A673 (cell line): ENCODE data around the gene CDC37. TPM values are rescaled to one million over a fixed set of nuclear protein-coding genes. Genes with fewer than 3 reads are reported as not detected.

Experiments used
- BruUV-seq: library from RNA; stranded (reverse); fragments of 400-500 nt; replicated peaks from 2 replicates; lab custom pipeline; 2021; lab: Mats Ljungman, UMichigan
- CTCF ChIA-PET: fragments of 300-600 bp; sonication (Branson Sonifier 250); formaldehyde crosslinking; loops from one replicate; lab custom pipeline; 2022; ENCODE audit warnings: antibody characterized with exemption; lab: Charles Lee
- POLR2A ChIA-PET: fragments of 300-600 bp; sonication (Branson Sonifier 250); formaldehyde crosslinking; loops from one replicate; lab custom pipeline; 2022; ENCODE audit warnings: antibody characterized with exemption; ENCODE audit not compliant: low non-redundant PET; lab: Charles Lee
- DNase-seq: peaks from one replicate; pipeline ENCODE4 v3.0.0-alpha.2; 2015; ENCODE audit warnings: low spot score
- H3K27ac ChIP-seq: fragments of 200-600 bp; sonication (generic); 2 replicates; pipeline ENCODE4 v1.5.1; 2016; ENCODE audit warnings: mixed run types, low read depth, mild to moderate bottlenecking, mixed read lengths, antibody characterized with exemption, low read length; ENCODE audit not compliant: poor library complexity, severe bottlenecking
- H3K27me3 ChIP-seq: fragments of 200-600 bp; sonication (generic); replicated peaks from 2 replicates; pipeline ENCODE4 v1.6.1; 2017; ENCODE audit warnings: mixed run types, low read depth, mild to moderate bottlenecking, mixed read lengths, antibody characterized with exemption, low read length; ENCODE audit not compliant: insufficient read depth, poor library complexity
- H3K36me3 ChIP-seq: fragments of 200-600 bp; sonication (generic); 2 replicates; pipeline ENCODE4 v1.6.1; 2016; ENCODE audit warnings: mixed run types, mild to moderate bottlenecking, mixed read lengths, antibody characterized with exemption, low read length; ENCODE audit not compliant: insufficient read depth, poor library complexity, severe bottlenecking
- H3K4me1 ChIP-seq: fragments of 200-600 bp; sonication (generic); 2 replicates; pipeline ENCODE4 v1.6.1; 2017; ENCODE audit warnings: mixed run types, mild to moderate bottlenecking, mixed read lengths, antibody characterized with exemption, low read length; ENCODE audit not compliant: insufficient read depth, poor library complexity, severe bottlenecking
- H3K4me3 ChIP-seq: fragments of 200-600 bp; sonication (generic); 2 replicates; pipeline ENCODE4 v1.5.1; 2016; ENCODE audit warnings: low read depth, mixed run types, mild to moderate bottlenecking, mixed read lengths, low read length; ENCODE audit not compliant: poor library complexity, severe bottlenecking
- H3K9me3 ChIP-seq: fragments of 200-600 bp; sonication (generic); 2 replicates; pipeline ENCODE4 v1.6.1; 2016; ENCODE audit warnings: mixed run types, low read depth, mild to moderate bottlenecking, mixed read lengths, antibody characterized with exemption, low read length; ENCODE audit not compliant: poor library complexity, severe bottlenecking
- CTCF ChIP-seq: fragments of 300-800, 200-600 bp; sonication (generic); conservative IDR thresholded peaks from 2 replicates; pipeline ENCODE4 v1.5.1; 2017; ENCODE audit warnings: low read depth, mild to moderate bottlenecking, antibody characterized with exemption, low read length, moderate library complexity, mixed read lengths
- EZH2 ChIP-seq: fragments of 200-600 bp; sonication (generic); IDR thresholded peaks from 2 replicates; pipeline ENCODE4 v1.6.1; 2017; ENCODE audit warnings: borderline replicate concordance, low read depth, mild to moderate bottlenecking, mixed read lengths, antibody characterized with exemption, low read length; ENCODE audit not compliant: poor library complexity, severe bottlenecking
- intact Hi-C: fragments of 100-400 bp; cut with micrococcal nuclease; formaldehyde crosslinking; loops from one replicate; pipeline ENCODE4 v1.10.0; 2022; ENCODE audit not compliant: unreplicated experiment
- total RNA-seq: library from RNA; stranded (reverse); gene quantifications from 2 replicates; pipeline ENCODE4 v1.2.3, GENCODE V29; 2021

The CDC37 gene
- total RNA-seq, 1 experiment from 2014 or later, result 288 TPM

- CTCF ChIA-PET, result interaction anchor here (0.6 to 0.8 kb wide), 4 partner anchors 11 to 261 kb away, joined by 3 to 5 read pairs (median 3); no protein-coding TSS in a partner anchor
- H3K27ac ChIP-seq, result peak within 1 kb of the TSS; percentile 89
- POLR2A ChIA-PET, result interaction anchor here (0.6 kb wide), 1 partner anchor 131 kb away, joined by 4 read pairs; the partner anchor contains the start of gene ICAM5
- H3K4me3 ChIP-seq, result peak within 1 kb of the TSS; percentile 83
- no peaks in the 10 kb centered on the region for H3K9me3 ChIP-seq
- H3K27me3 ChIP-seq, result no peaks in the 10 kb centered on the region
- BruUV-seq, result no TSS peak
- H3K36me3 ChIP-seq, result no peaks in the 10 kb centered on the region
- TF ChIP-seq EZH2 (no peak), CTCF (peak; percentile 83)
- H3K4me1 ChIP-seq, result peaks cover 40% of the 10 kb centered on the region
- intact Hi-C loops, result no loop called here
- peak; percentile 89 for DNase-seq
Observed at GRCh38 chr19:10420444-10421239, 17.3 kb upstream of the CDC37 start, which contains the start of gene PDE4A. PDE4A (plus strand) TSS chr19:10420538; CDS start chr19:10420765, 227 bp downstream.

GRCh38 chr19:10419646-10420443 is 16.5 kb upstream of the CDC37 start:
- intact Hi-C loops, result loop anchor here (2.0 to 5.0 kb wide), 2 partner anchors 15 to 147 kb away; partner anchors contain the start of genes CDKN2D and KRI1
- H3K36me3 ChIP-seq, result no peaks in the 10 kb centered on the region
- ChIA-PET CTCF (interaction anchor here (0.6 to 0.8 kb wide), 3 partner anchors 10 to 14 kb away, joined by 3 to 5 read pairs (median 3); no protein-coding TSS in a partner anchor), POLR2A (interaction anchor here (0.6 kb wide), 1 partner anchor 130 kb away, joined by 4 read pairs; the partner anchor contains the start of gene ICAM5)
- H3K4me3 ChIP-seq, result peak overlapping the region; percentile 83
- H3K4me1 ChIP-seq, result peaks cover 35% of the 10 kb centered on the region
- peak; percentile 99 for DNase-seq
- peak overlapping the region; percentile 87 for H3K27ac ChIP-seq
- TF ChIP-seq CTCF (no peak), EZH2 (no peak)
- no peaks in the 10 kb centered on the region for H3K9me3 ChIP-seq
- BruUV-seq, result TSS peak; percentile 73
- no peaks in the 10 kb centered on the region for H3K27me3 ChIP-seq

GRCh38 chr19:10419200-10419645 is 15.9 kb upstream of the CDC37 start:
- peak; percentile 84 for DNase-seq
- Histone ChIP-seq H3K27me3 (no peaks in the 10 kb centered on the region), H3K36me3 (no peaks in the 10 kb centered on the region), H3K9me3 (no peaks in the 10 kb centered on the region), H3K27ac (peak overlapping the region; percentile 87), H3K4me1 (peaks cover 35% of the 10 kb centered on the region), H3K4me3 (peak overlapping the region; percentile 83)
- CTCF ChIA-PET, result interaction anchor here (0.6 kb wide), 1 partner anchor 9 kb away, joined by 3 read pairs; no protein-coding TSS in a partner anchor
- TF ChIP-seq EZH2 (no peak), CTCF (no peak)
- POLR2A ChIA-PET, result no interaction called here
- BruUV-seq, result no TSS peak
- intact Hi-C loops, result loop anchor here (2.0 to 5.0 kb wide), 2 partner anchors 14 to 148 kb away; partner anchors contain the start of genes CDKN2D and KRI1
